HG02970 (cell line): ENCODE data around the gene LMF2.
"Not testable (repeated sequence)": the region's sequence is repeated elsewhere in the genome, so short reads cannot be mapped to it uniquely, and the experiment has no call there.

Experiments used
- ATAC-seq: cut with Tn5 transposase; IDR thresholded peaks from one replicate; pipeline ENCODE4 v1.9.1; 2021; ENCODE audit warnings: mild to moderate bottlenecking, moderate library complexity, moderate number of reproducible peaks; ENCODE audit not compliant: unreplicated experiment, low FRiP score

The LMF2 gene

GRCh38 chr22:50524676-50525103 lies 17.2 kb upstream of the LMF2 start:
- no peak for ATAC-seq

- ATAC-seq: no peak
These were observed 16.5 kb upstream of the LMF2 start for GRCh38 chr22:50523806-50524675.

- no peak for ATAC-seq
These were observed 15.9 kb upstream of the LMF2 start for GRCh38 chr22:50523458-50523805.

GRCh38 chr22:50522806-50523438 lies 15.4 kb upstream of the LMF2 start:
- ATAC-seq: no peak

- no peak for ATAC-seq
These were observed 14.8 kb upstream of the LMF2 start for GRCh38 chr22:50522208-50522805.

- no peak for ATAC-seq
These were observed 14.2 kb upstream of the LMF2 start for GRCh38 chr22:50521710-50522109.

- ATAC-seq: no peak
These were observed 13.4 kb upstream of the LMF2 start for GRCh38 chr22:50520826-50521453.

GRCh38 chr22:50520184-50520583 lies 12.7 kb upstream of the LMF2 start:
- not testable (repeated sequence) for ATAC-seq

GRCh38 chr22:50519151-50519550 lies 11.6 kb upstream of the LMF2 start:
- ATAC-seq: no peak

GRCh38 chr22:50518606-50519005 lies 11.1 kb upstream of the LMF2 start:
- ATAC-seq: no peak

GRCh38 chr22:50517495-50518260 lies 10.2 kb upstream of the LMF2 start:
- no peak for ATAC-seq

- no peak for ATAC-seq
These were observed 9.4 kb upstream of the LMF2 start for GRCh38 chr22:50516891-50517290.

GRCh38 chr22:50516068-50516467 lies 8.6 kb upstream of the LMF2 start:
- ATAC-seq: no peak

GRCh38 chr22:50513175-50513574 lies 5.7 kb upstream of the LMF2 start:
- ATAC-seq: no peak

GRCh38 chr22:50508897-50509296 lies 1.4 kb upstream of the LMF2 start:
- ATAC-seq: no peak

- peak; percentile 73 for ATAC-seq
These were observed 736 bp upstream of the LMF2 start, which contains the start of gene NCAPH2 for GRCh38 chr22:50507991-50508884. Gene NCAPH2, plus strand, starts transcription at chr22:50508224. Its CDS starts 114 bp downstream, at chr22:50508338.

- no peak for ATAC-seq
These were observed 686 bp downstream of the LMF2 start for GRCh38 chr22:50506611-50507420.

GRCh38 chr22:50505776-50506610 lies 1.5 kb downstream of the LMF2 start:
- no peak for ATAC-seq
